Fibroblast of skin of abdomen (primary cell): Measurements from ENCODE around the gene NEURL1.

Experiments
- DNase-seq: peaks from one replicate; pipeline ENCODE4 v3.0.0-alpha.2; 2013

Gene NEURL1

GRCh38 chr10:103610921-103611511, 117.5 kb downstream of the NEURL1 start:
- no peak for DNase-seq

- peak; percentile 45 for DNase-seq
These were observed 119.2 kb downstream of the NEURL1 start for GRCh38 chr10:103612462-103613365.

GRCh38 chr10:103613616-103614015, 120.1 kb downstream of the NEURL1 start:
- no peak for DNase-seq

- DNase-seq: no peak
These were observed 121.0 kb downstream of the NEURL1 start for GRCh38 chr10:103614306-103615158.

- peak; percentile 80 for DNase-seq
These were observed 123.4 kb downstream of the NEURL1 start for GRCh38 chr10:103616705-103617601.

GRCh38 chr10:103617602-103618385, 124.3 kb downstream of the NEURL1 start:
- peak; percentile 18 for DNase-seq

- DNase-seq: peak; percentile 17
These were observed 125.3 kb downstream of the NEURL1 start for GRCh38 chr10:103618575-103619423.

- DNase-seq: peak; percentile 14
These were observed 126.2 kb downstream of the NEURL1 start for GRCh38 chr10:103619424-103620351.

GRCh38 chr10:103620352-103620740, 126.8 kb downstream of the NEURL1 start:
- DNase-seq: no peak

GRCh38 chr10:103620891-103621782, 127.6 kb downstream of the NEURL1 start:
- DNase-seq: no peak

- DNase-seq: no peak
These were observed 128.2 kb downstream of the NEURL1 start for GRCh38 chr10:103621783-103622125.

GRCh38 chr10:103622286-103622685, 128.8 kb downstream of the NEURL1 start:
- no peak for DNase-seq

GRCh38 chr10:103622935-103623574, 129.6 kb downstream of the NEURL1 start:
- no peak for DNase-seq

- DNase-seq: no peak
These were observed 132.7 kb downstream of the NEURL1 start for GRCh38 chr10:103626178-103626577.

- no peak for DNase-seq
These were observed 133.8 kb downstream of the NEURL1 start for GRCh38 chr10:103627111-103627892.

- DNase-seq: no peak
These were observed 134.4 kb downstream of the NEURL1 start for GRCh38 chr10:103627893-103628292.

- DNase-seq: no peak
These were observed 136.1 kb downstream of the NEURL1 start for GRCh38 chr10:103629581-103629980.
